ENCODE results near the gene JOSD2.

DNA sequence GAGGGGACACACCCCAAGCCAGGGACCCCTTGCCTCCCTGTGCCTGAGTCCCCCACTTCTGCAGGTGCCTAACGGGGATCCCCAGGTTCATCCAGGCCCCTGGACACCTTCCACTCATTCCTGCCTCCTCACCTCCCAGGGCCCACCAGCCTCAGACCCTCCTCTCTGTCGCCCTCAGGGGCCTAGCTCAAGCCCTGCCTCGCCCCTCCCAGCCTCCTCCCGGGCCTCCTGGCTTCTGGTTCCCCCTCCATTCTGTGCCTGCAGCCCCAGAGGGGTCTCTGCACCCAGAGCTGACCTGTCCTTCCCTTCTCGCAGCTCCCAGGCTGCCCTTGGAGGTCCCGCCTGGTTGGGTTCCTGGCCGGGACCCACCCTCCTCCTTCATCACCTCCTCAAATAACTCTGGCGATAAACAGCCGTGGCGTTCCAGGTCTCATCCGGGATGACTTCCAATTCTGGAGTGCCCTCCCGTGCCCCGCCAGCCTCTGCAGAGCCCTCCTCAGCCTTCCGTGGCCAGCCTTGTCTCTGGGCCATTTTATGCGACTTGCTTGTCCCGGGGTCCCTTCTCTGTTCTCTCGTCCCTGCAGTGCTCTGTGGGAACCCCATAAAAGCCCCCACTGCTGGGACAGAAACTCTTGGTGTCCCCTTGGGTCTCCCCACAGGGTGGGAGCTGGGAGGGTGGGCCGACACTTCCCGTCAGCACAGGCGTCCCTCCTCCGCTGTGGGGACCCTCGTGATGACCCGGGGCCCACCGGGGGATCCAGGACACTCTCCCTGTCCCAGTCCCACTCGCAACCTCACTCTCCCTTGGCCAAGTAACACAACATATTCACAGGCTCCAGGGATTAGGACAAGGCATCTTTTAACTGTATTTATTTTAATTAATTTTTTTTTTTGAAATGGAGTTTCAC is 9.2 kb downstream of the JOSD2 start:
- TF ChIP-seq SMARCA5 (IDR thresholded peaks at IDR 0.05) = no peak
- no peak for TF ChIP-seq MAFG (tag; conservative IDR thresholded peaks at IDR 0.05)
- no peak for TF ChIP-seq YY1 (IDR thresholded peaks at IDR 0.05; ENCODE audit: borderline replicate concordance in 1 of 3, control insufficient read depth in 1 of 3, extremely low read depth in 1 of 3, insufficient read depth in 3 of 3, insufficient read length in 1 of 3, insufficient replicate concordance in 2 of 3, low read depth in 1 of 3, low read length in 2 of 3)
- no peak for TF ChIP-seq HDAC6 (IDR thresholded peaks at IDR 0.05; ENCODE audit: low read depth, low read length)
- no peak for TF ChIP-seq RBBP5 (IDR thresholded peaks at IDR 0.05; ENCODE audit: borderline replicate concordance, insufficient read depth, low read length, poor library complexity, severe bottlenecking)
